Right atrium auricular region (tissue), 2 donors: ENCODE data around the gene ATP10A. TPM values are rescaled to one million over a fixed set of nuclear protein-coding genes. Genes with fewer than 3 reads are reported as not detected.

ENCODE experiments used
- DNase-seq: peaks from one replicate; pipeline ENCODE4 v3.0.0-alpha.2; 2019; ENCODE audit warnings: low spot score
- H3K27ac ChIP-seq, 2 donors: fragments of 200-600 bp; sonication (generic); 1 replicate in 1 of 2; 2 replicates in 1 of 2; pipeline ENCODE4 v1.5.1; 2016 to 2019
- H3K27me3 ChIP-seq, 2 donors: fragments of 200-600 bp; sonication (generic); one replicate each; pipeline versions ENCODE4 v1.5.1 to v1.6.0; 2017 to 2019
- H3K36me3 ChIP-seq: fragments of 200-600 bp; sonication (generic); one replicate; pipeline ENCODE4 v1.5.1; 2016
- H3K4me1 ChIP-seq, 2 donors: fragments of 200-600 bp; sonication (generic); one replicate each; pipeline versions ENCODE4 v1.5.1 to v1.6.0; 2017 to 2019
- H3K4me3 ChIP-seq, 2 donors: fragments of 200-600 bp; sonication (generic); 1 replicate in 1 of 2; 2 replicates in 1 of 2; pipeline ENCODE4 v1.5.1; 2017 to 2019; ENCODE audit warnings: mild to moderate bottlenecking in 1 of 2, moderate library complexity in 1 of 2
- H3K9me3 ChIP-seq, 2 donors: fragments of 200-600 bp; sonication (generic); one replicate each; pipeline ENCODE4 v1.5.1; 2019
- total RNA-seq, 2 donors: library from RNA; depleted of rRNA; stranded (reverse); fragments of >200 nt; gene quantifications; one replicate each; pipeline ENCODE4 v1.1.0, GENCODE V29; 2016
- TF ChIP-seq, protein P1 (sequence below), 2 donors: fragments of 200-600 bp; sonication (generic); IDR thresholded peaks; one replicate each; pipeline ENCODE4 v1.5.1; 2019; ENCODE audit warnings: antibody characterized with exemption in 2 of 2

ATP10A gene
- total RNA-seq, 2 donors from 2014 or later: 3.2 to 6.0 TPM

GRCh38 chr15:25778161-25778560 lies 85.0 kb downstream of the ATP10A start:
- Histone ChIP-seq H3K9me3 (no peaks in the 10 kb centered on the region), H3K27ac (no peak overlapping the region), H3K4me1 (peaks cover 0 to 13% of the 10 kb centered on the region in 2 donors), H3K4me3 (no peak overlapping the region), H3K27me3 (no peaks in the 10 kb centered on the region), H3K36me3 (no peaks in the 10 kb centered on the region)
- TF ChIP-seq, protein P1, sequence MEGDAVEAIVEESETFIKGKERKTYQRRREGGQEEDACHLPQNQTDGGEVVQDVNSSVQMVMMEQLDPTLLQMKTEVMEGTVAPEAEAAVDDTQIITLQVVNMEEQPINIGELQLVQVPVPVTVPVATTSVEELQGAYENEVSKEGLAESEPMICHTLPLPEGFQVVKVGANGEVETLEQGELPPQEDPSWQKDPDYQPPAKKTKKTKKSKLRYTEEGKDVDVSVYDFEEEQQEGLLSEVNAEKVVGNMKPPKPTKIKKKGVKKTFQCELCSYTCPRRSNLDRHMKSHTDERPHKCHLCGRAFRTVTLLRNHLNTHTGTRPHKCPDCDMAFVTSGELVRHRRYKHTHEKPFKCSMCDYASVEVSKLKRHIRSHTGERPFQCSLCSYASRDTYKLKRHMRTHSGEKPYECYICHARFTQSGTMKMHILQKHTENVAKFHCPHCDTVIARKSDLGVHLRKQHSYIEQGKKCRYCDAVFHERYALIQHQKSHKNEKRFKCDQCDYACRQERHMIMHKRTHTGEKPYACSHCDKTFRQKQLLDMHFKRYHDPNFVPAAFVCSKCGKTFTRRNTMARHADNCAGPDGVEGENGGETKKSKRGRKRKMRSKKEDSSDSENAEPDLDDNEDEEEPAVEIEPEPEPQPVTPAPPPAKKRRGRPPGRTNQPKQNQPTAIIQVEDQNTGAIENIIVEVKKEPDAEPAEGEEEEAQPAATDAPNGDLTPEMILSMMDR (IDR thresholded peaks at IDR 0.05): no peak
- no peak for DNase-seq

DNA sequence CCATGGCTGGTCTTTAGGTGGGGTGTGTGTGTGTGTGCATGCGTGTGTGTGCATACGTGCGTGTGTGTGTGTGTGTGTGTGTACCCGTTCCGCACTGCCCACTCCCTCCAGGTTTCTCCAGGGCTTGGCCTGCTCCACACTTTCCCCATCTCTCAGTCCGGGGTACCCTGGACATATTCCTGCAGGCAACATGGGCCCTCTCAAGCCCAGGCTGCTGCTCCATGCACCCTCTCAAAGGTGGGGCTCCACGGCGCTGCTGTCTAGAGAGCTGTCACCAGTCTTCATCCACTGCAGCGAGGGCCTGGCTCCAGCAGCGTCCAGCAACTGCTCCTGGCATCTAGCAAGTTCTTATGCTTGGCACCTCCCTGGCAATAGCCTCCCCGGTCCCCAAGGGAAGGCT lies 86.1 kb downstream of the ATP10A start:
- TF ChIP-seq, protein P1 (IDR thresholded peaks at IDR 0.05): no peak
- DNase-seq: peak; percentile 18
- no peak overlapping the region for H3K27ac ChIP-seq
- no peaks in the 10 kb centered on the region for H3K9me3 ChIP-seq
- no peak overlapping the region for H3K4me3 ChIP-seq
- H3K4me1 ChIP-seq: peaks cover 0 to 13% of the 10 kb centered on the region in 2 donors
- H3K27me3 ChIP-seq: no peaks in the 10 kb centered on the region
- no peaks in the 10 kb centered on the region for H3K36me3 ChIP-seq

DNA sequence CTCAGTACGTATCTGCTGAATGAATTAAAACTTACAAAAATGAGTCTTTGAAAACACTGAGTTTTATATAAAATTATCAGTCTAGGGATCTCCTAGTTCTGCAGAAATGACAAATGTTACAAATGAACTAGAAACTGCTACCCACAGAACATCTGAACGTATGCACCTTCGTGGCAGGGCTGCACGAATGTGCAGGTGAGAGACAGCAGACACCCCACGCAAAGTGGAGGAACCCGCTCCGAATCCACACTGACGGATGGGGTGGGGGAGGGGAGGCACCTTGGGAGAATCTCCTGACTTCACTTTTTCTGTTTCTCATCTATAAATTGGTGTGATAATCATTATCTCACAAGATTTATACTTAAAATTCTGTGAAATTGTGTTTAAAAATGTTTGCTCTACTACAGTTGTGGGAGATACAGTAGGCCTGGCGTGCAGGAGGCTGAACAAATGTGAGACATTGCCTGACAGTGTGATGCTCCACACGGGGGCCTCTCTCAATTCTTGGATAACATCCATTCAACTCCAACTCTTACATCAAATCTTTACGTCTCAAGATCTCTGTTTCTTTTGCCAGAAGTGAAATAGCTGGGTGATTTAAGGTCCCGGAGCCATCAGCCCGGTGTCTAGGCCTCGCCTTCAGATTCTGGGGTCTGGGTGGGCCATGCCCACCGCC lies 86.9 kb downstream of the ATP10A start:
- no peaks in the 10 kb centered on the region for H3K36me3 ChIP-seq
- H3K27me3 ChIP-seq: no peaks in the 10 kb centered on the region
- H3K27ac ChIP-seq: no peak overlapping the region
- DNase-seq: peak; percentile 55
- H3K9me3 ChIP-seq: no peaks in the 10 kb centered on the region
- H3K4me3 ChIP-seq: no peak overlapping the region
- H3K4me1 ChIP-seq: peaks cover 0 to 13% of the 10 kb centered on the region in 2 donors
- TF ChIP-seq, protein P1 (IDR thresholded peaks at IDR 0.05): no peak

GRCh38 chr15:25775317-25775912 lies 87.7 kb downstream of the ATP10A start:
- no peaks in the 10 kb centered on the region for H3K36me3 ChIP-seq
- H3K9me3 ChIP-seq: no peaks in the 10 kb centered on the region
- H3K27ac ChIP-seq: peak overlapping the region in 1 of 2 donors; percentile 1
- TF ChIP-seq, protein P1 (IDR thresholded peaks at IDR 0.05): no peak
- H3K27me3 ChIP-seq: no peaks in the 10 kb centered on the region
- peaks cover 0 to 13% of the 10 kb centered on the region in 2 donors for H3K4me1 ChIP-seq
- DNase-seq: peak; percentile 85
- H3K4me3 ChIP-seq: no peak overlapping the region

DNA sequence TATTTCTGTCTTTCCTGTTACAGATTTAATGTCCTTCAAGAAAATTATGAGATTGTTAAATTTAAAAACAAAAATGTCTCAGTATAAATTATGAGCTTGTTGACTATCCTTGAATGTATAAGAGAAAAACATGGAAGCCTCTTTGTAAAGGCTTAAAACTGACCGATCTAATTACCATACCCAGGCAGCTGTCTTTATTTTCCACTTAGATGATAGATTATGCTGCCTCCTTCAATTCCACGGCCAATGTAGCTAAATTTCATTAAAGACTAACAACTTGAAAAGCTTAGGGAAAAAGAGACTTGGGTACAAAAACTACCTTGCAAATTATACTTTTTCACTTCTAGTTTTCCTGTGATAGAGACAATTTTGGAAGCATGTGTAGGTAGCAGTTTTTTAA lies 88.3 kb downstream of the ATP10A start:
- no peaks in the 10 kb centered on the region for H3K27me3 ChIP-seq
- TF ChIP-seq, protein P1 (IDR thresholded peaks at IDR 0.05): no peak
- H3K4me3 ChIP-seq: no peak overlapping the region
- DNase-seq: no peak
- peaks cover 0 to 13% of the 10 kb centered on the region in 2 donors for H3K4me1 ChIP-seq
- H3K9me3 ChIP-seq: no peaks in the 10 kb centered on the region
- peak overlapping the region in 1 of 2 donors; percentile 1 for H3K27ac ChIP-seq
- no peaks in the 10 kb centered on the region for H3K36me3 ChIP-seq
